OCI-LY1 (cell line): ENCODE data around the gene NBEA.

ENCODE experiments used
- H2AFZ ChIP-seq: fragments of 200-600 bp; sonication (generic), shearing (Covaris generic); 2 replicates; pipeline ENCODE4 v1.6.0; 2014; ENCODE audit warnings: antibody characterized with exemption, mild to moderate bottlenecking, low read length
- H3F3A ChIP-seq: fragments of 200-600 bp; sonication (generic), shearing (Covaris generic); 2 replicates; pipeline ENCODE4 v1.6.0; 2014; ENCODE audit warnings: mild to moderate bottlenecking, antibody characterized with exemption, low read length, moderate library complexity; ENCODE audit not compliant: insufficient read depth
- H3K27ac ChIP-seq: fragments of 200-600 bp; sonication (generic); 2 replicates; pipeline ENCODE4 v1.5.1; 2014; ENCODE audit warnings: low read length, mixed run types, mild to moderate bottlenecking, low read depth; ENCODE audit not compliant: poor library complexity, severe bottlenecking
- H3K27me3 ChIP-seq: fragments of 200-600 bp; sonication (generic); 2 replicates; pipeline ENCODE4 v1.6.0; 2014; ENCODE audit warnings: antibody characterized with exemption, mild to moderate bottlenecking, low read length, moderate library complexity; ENCODE audit not compliant: insufficient read depth
- H3K36me3 ChIP-seq: fragments of 200-600 bp; sonication (generic); 2 replicates; pipeline ENCODE4 v1.6.1; 2014; ENCODE audit warnings: mild to moderate bottlenecking, antibody characterized with exemption, low read length, moderate library complexity, mixed read lengths; ENCODE audit not compliant: insufficient read depth
- H3K4me1 ChIP-seq: fragments of 200-600 bp; sonication (generic); 2 replicates; pipeline ENCODE4 v1.5.1; 2014; ENCODE audit warnings: mild to moderate bottlenecking, low read length, moderate library complexity; ENCODE audit not compliant: insufficient read depth, severe bottlenecking
- H3K4me2 ChIP-seq: fragments of 200-600 bp; sonication (generic), shearing (Covaris generic); 2 replicates; pipeline ENCODE4 v1.6.1; 2014; ENCODE audit warnings: low read length
- H3K4me3 ChIP-seq: fragments of 200-600 bp; sonication (generic); 2 replicates; pipeline ENCODE4 v1.5.1; 2014; ENCODE audit warnings: low read length, low read depth, mild to moderate bottlenecking, mixed read lengths; ENCODE audit not compliant: poor library complexity, severe bottlenecking
- H3K79me2 ChIP-seq: fragments of 200-600 bp; shearing (Covaris generic); 2 replicates; pipeline ENCODE4 v1.6.1; 2016; ENCODE audit warnings: mixed run types, low read length, mixed read lengths; ENCODE audit not compliant: insufficient read depth
- H3K9ac ChIP-seq: fragments of 200-600 bp; sonication (generic), shearing (Covaris generic); 2 replicates; pipeline ENCODE4 v1.6.1; 2014; ENCODE audit warnings: mild to moderate bottlenecking, low read length, mixed read lengths
- H3K9me2 ChIP-seq: fragments of 200-600 bp; sonication (generic), shearing (Covaris generic); 2 replicates; pipeline ENCODE4 v1.6.1; 2014; ENCODE audit warnings: low read depth, mild to moderate bottlenecking, low read length, mixed read lengths
- H3K9me3 ChIP-seq: fragments of 200-600 bp; shearing (Covaris generic); 2 replicates; pipeline ENCODE4 v1.6.1; 2014; ENCODE audit warnings: low read length, mixed read lengths
- H4K20me1 ChIP-seq: fragments of 200-600 bp; sonication (generic), shearing (Covaris generic); 2 replicates; pipeline ENCODE4 v1.6.0; 2016; ENCODE audit warnings: mild to moderate bottlenecking, low read length; ENCODE audit not compliant: insufficient read depth
- CTCF ChIP-seq: fragments of 200-600 bp; sonication (generic), shearing (Covaris generic); IDR thresholded peaks from 2 replicates; pipeline ENCODE4 v1.5.1; 2017; ENCODE audit warnings: mild to moderate bottlenecking, antibody characterized with exemption, low read length, moderate library complexity, mixed read lengths
- EZH2 ChIP-seq: fragments of 200-600 bp; sonication (generic), shearing (Covaris generic); IDR thresholded peaks from 2 replicates; pipeline ENCODE4 v1.8.0; 2017; ENCODE audit warnings: borderline replicate concordance, mixed run types, mild to moderate bottlenecking, antibody characterized with exemption, low read length, moderate library complexity, mixed read lengths

NBEA gene

GRCh38 chr13:35593651-35594050, 651.6 kb downstream of the NBEA start:
- Histone ChIP-seq H3K27ac (no peak overlapping the region), H3K9me3 (no peaks in the 10 kb centered on the region), H3K79me2 (no peaks in the 10 kb centered on the region), H3K4me2 (no peak overlapping the region), H3K27me3 (no peaks in the 10 kb centered on the region), H3K4me1 (no peaks in the 10 kb centered on the region), H3K36me3 (no peaks in the 10 kb centered on the region), H3K9ac (no peak overlapping the region), H3F3A (no peaks in the 10 kb centered on the region), H2AFZ (no peak overlapping the region), H4K20me1 (no peaks in the 10 kb centered on the region), H3K4me3 (no peak overlapping the region), H3K9me2 (no peaks in the 10 kb centered on the region)
- TF ChIP-seq CTCF (no peak), EZH2 (no peak)

DNA sequence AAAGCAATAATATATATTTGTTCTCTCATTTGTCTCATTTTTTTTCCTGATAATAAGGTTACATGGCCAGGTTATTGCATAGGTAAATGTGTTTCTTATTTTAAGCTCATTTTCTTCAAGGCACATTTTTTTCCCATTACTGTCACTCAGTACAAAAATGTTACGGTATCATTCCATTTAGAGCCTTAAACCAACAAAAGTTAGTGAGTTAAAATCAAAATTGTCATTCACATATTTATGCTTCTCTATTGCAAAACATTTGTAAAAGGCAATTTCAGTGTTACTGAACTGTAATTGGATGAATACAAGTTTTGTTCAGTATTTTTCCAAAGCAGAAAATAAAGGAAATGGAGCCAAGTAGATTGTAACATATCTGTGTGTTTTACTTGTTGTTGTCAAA, 652.0 kb downstream of the NBEA start:
- Histone ChIP-seq H3K27ac (no peak overlapping the region), H3K9me2 (no peaks in the 10 kb centered on the region), H3F3A (no peaks in the 10 kb centered on the region), H3K9ac (no peak overlapping the region), H3K79me2 (no peaks in the 10 kb centered on the region), H3K4me1 (no peaks in the 10 kb centered on the region), H3K4me3 (no peak overlapping the region), H3K9me3 (no peaks in the 10 kb centered on the region), H2AFZ (no peak overlapping the region), H4K20me1 (no peaks in the 10 kb centered on the region), H3K27me3 (no peaks in the 10 kb centered on the region), H3K36me3 (no peaks in the 10 kb centered on the region), H3K4me2 (no peak overlapping the region)
- TF ChIP-seq CTCF (no peak), EZH2 (no peak)

DNA sequence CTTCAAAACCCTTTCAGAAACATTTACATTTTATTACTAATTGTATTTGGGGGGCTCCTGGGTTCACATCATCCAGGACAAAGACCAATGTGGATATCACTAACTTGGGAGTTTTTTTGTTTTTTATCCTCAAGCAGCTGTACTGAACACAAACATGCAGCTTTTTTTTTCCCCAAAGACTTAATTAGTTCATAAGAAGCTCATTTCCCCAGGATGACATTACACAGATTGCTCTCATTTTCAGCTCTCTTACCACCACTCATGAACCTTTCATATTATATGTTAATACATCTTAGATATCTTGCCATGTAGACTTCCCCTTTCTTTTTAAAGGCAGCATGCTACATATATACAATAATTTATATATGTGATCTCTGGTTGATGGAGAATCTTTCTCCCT, 653.1 kb downstream of the NBEA start:
- H3K27ac ChIP-seq: no peak overlapping the region
- H3K4me3 ChIP-seq: no peak overlapping the region
- no peaks in the 10 kb centered on the region for H3K36me3 ChIP-seq
- no peaks in the 10 kb centered on the region for H3F3A ChIP-seq
- no peak overlapping the region for H3K4me2 ChIP-seq
- H3K79me2 ChIP-seq: no peaks in the 10 kb centered on the region
- H3K9me2 ChIP-seq: no peaks in the 10 kb centered on the region
- TF ChIP-seq CTCF (no peak), EZH2 (no peak)
- no peak overlapping the region for H2AFZ ChIP-seq
- H3K9me3 ChIP-seq: no peaks in the 10 kb centered on the region
- no peaks in the 10 kb centered on the region for H4K20me1 ChIP-seq
- no peaks in the 10 kb centered on the region for H3K4me1 ChIP-seq
- H3K9ac ChIP-seq: no peak overlapping the region
- H3K27me3 ChIP-seq: no peaks in the 10 kb centered on the region
